HepG2 (cell line): Measurements from ENCODE around the gene GLB1L. TPM values are rescaled to one million over a fixed set of nuclear protein-coding genes. Genes with fewer than 3 reads are reported as not detected.

ENCODE experiments used
- GATAD2A ChIP-seq: IDR thresholded peaks from 2 replicates; pipeline ENCODE4 v1.6.1; 2016
- HOXA5 ChIP-seq: sonication (generic); formaldehyde crosslinking; IDR thresholded peaks from 2 replicates; pipeline ENCODE4 v1.4.0; 2020; ENCODE audit warnings: missing genetic modification reagents
- MAFG ChIP-seq: sonication (generic); formaldehyde crosslinking; IDR thresholded peaks from 2 replicates; pipeline ENCODE4 v1.5.1; 2020; ENCODE audit warnings: mild to moderate bottlenecking, missing genetic modification reagents
- MIER2 ChIP-seq: IDR thresholded peaks from 2 replicates; pipeline ENCODE4 v1.6.1; 2016; ENCODE audit warnings: missing biosample characterization, missing genetic modification reagents
- SKIL ChIP-seq: sonication (generic); formaldehyde crosslinking; IDR thresholded peaks from 2 replicates; pipeline ENCODE4 v1.8.0; 2022; ENCODE audit warnings: missing genetic modification reagents, mild to moderate bottlenecking, moderate library complexity, borderline replicate concordance
- SRY ChIP-seq: sonication (generic); formaldehyde crosslinking; IDR thresholded peaks from 2 replicates; pipeline ENCODE4 v1.8.0; 2022; ENCODE audit warnings: mild to moderate bottlenecking, missing genetic modification reagents
- TARDBP ChIP-seq: sonication (generic); formaldehyde crosslinking; IDR thresholded peaks from 2 replicates; pipeline ENCODE4 v1.8.0; 2022; ENCODE audit warnings: mild to moderate bottlenecking, missing genetic modification reagents
- TBL1XR1 ChIP-seq: fragments of 150-350 bp; IDR thresholded peaks from 2 replicates; pipeline ENCODE4 v1.6.1; 2014; ENCODE audit warnings: borderline replicate concordance, low read length; ENCODE audit not compliant: partially characterized antibody
- TCF7L2 ChIP-seq: IDR thresholded peaks from 2 replicates; pipeline ENCODE4 v1.6.1; 2011; ENCODE audit warnings: mild to moderate bottlenecking, low read depth, low read length, moderate library complexity
- TGIF2 ChIP-seq: IDR thresholded peaks from 2 replicates; pipeline ENCODE4 v1.6.1; 2016; ENCODE audit warnings: control low read depth, missing compliant biosample characterization
- ZFP37 ChIP-seq: sonication (generic); formaldehyde crosslinking; IDR thresholded peaks from 2 replicates; pipeline ENCODE4 v1.4.0; 2020; ENCODE audit warnings: missing genetic modification reagents, borderline replicate concordance
- ZFP91 ChIP-seq: sonication (generic); formaldehyde crosslinking; IDR thresholded peaks from 2 replicates; pipeline ENCODE4 v1.9.0; 2022; ENCODE audit warnings: missing genetic modification reagents, mild to moderate bottlenecking, borderline replicate concordance
- ZNF143 ChIP-seq: sonication (generic); formaldehyde crosslinking; IDR thresholded peaks from 2 replicates; pipeline ENCODE4 v1.4.0; 2020; ENCODE audit warnings: missing genetic modification reagents
- ZNF232 ChIP-seq: sonication (generic); formaldehyde crosslinking; IDR thresholded peaks from 2 replicates; pipeline ENCODE4 v1.4.0; 2020; ENCODE audit warnings: missing genetic modification reagents, borderline replicate concordance
- ZNF460 ChIP-seq: sonication (generic); formaldehyde crosslinking; IDR thresholded peaks from 2 replicates; pipeline ENCODE4 v1.5.1; 2020; ENCODE audit warnings: missing genetic modification reagents, mild to moderate bottlenecking, borderline replicate concordance
- ZNF513 ChIP-seq: sonication (generic); formaldehyde crosslinking; conservative IDR thresholded peaks from 2 replicates; pipeline ENCODE4 v1.5.0; 2020; ENCODE audit warnings: missing genetic modification reagents
- ZNF768 ChIP-seq: sonication (generic); formaldehyde crosslinking; IDR thresholded peaks from 2 replicates; pipeline ENCODE4 v1.4.0; 2020; ENCODE audit warnings: missing genetic modification reagents
- ZNF878 ChIP-seq: sonication (generic); formaldehyde crosslinking; IDR thresholded peaks from 2 replicates; pipeline ENCODE4 v1.8.1; 2023; ENCODE audit warnings: mild to moderate bottlenecking, missing genetic modification reagents, moderate library complexity
- polyA plus RNA-seq, 8 experiments: library from polyadenylated mRNA; depleted of rRNA in 3 of 8; stranded (reverse) in 7 of 8; unstranded in 1 of 8; fragments of >200 nt; fragmentation: Illumina TruSeq in 4 of 8; extraction: Trizol in 4 of 8; gene quantifications; 2 replicates each; pipeline versions ENCODE4 v1.2.1 to v1.2.3, GENCODE V29; 2011 to 2016; ENCODE audit warnings: low read depth in 4 of 8, missing spikeins in 1 of 8, mixed read lengths in 1 of 8; ENCODE audit not compliant: insufficient read depth in 1 of 8
- total RNA-seq, 5 experiments: library from RNA; depleted of rRNA; stranded (reverse); fragments of >200 nt; fragmentation: Illumina TruSeq; extraction: Trizol; gene quantifications; 2 replicates each; pipeline ENCODE4 v1.2.3, GENCODE V29; 2016; ENCODE audit warnings: low read depth in 1 of 5
- TF ChIP-seq, protein P1 (sequence below): sonication (generic); formaldehyde crosslinking; IDR thresholded peaks from 2 replicates; pipeline ENCODE4 v1.8.1; 2023; ENCODE audit warnings: missing genetic modification reagents, mild to moderate bottlenecking, borderline replicate concordance
- TF ChIP-seq, protein P2 (sequence below): sonication (generic); formaldehyde crosslinking; IDR thresholded peaks from 2 replicates; pipeline ENCODE4 v1.4.0; 2020; ENCODE audit warnings: low read depth, missing genetic modification reagents

The GLB1L gene
- total and polyA plus RNA-seq, 2 of the 13 experiments (the other 11 are each of a cell fraction or from before 2014, with no cell fraction given): 6.8 to 7.3 TPM

DNA sequence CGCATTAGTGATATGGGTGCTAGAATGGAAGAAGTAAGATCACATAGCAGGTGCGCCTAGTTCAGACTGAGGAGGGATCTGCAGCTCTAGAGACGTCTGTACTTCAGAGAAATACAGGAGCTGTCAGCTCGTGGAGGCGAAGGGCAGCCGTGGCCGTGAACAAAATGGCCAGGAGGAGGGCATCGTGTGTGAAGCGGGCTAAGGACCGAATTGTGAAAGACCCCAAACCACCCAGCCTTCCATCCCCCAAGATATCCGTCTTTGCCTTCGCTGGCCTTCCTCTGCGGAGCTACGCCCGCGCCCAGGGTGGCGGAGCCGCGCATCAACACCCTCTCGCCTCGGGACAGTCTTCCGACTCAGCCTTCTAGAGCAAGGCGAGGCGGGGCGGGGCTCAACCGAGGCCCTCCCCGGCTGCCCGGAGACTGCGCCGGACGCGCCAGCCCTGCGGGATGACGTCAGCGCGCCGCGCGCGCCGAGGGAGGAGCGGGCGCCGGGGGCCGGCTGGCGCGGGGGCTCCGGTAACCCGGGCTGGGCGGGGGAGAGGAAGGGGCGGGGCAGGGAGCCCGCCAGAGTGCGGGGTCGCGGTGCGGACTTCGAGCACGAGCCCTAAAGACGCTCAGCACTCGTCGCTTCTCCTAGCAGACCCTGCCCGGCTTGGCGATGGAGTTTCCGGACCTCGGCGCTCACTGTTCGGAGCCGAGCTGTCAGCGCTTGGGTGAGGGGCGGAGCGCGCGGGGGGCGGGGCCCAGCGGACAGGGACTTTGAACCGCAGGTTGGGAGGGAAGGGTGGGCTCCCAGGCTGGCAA is 38.7 kb downstream of the GLB1L start, which contains the start of gene ZFAND2B (continued):
- TF ChIP-seq ZNF513 (CRISPR knock-in tag): no peak
- no peak; the same call in 1 of the 2 replicates for TF ChIP-seq TGIF2
- TF ChIP-seq MIER2 (CRISPR knock-in tag): peak; percentile 60
- peak; percentile 69; the same call in 1 of the 2 replicates for TF ChIP-seq ZFP37 (CRISPR knock-in tag)
- TF ChIP-seq SRY (CRISPR knock-in tag): 0 out of 2 replicates have a peak, but pooled peaks have one; percentile 10
- no peak for TF ChIP-seq MAFG (CRISPR knock-in tag)
- peak; percentile 82 for TF ChIP-seq TARDBP (CRISPR knock-in tag)
- TF ChIP-seq HOXA5 (CRISPR knock-in tag): no peak; the same call in 1 of the 2 replicates
- TF ChIP-seq ZFP91 (CRISPR knock-in tag): peak; percentile 91
- no peak for TF ChIP-seq ZNF878 (CRISPR knock-in tag)
- no peak for TF ChIP-seq TBL1XR1
- no peak for TF ChIP-seq ZNF143
- TF ChIP-seq, protein P1, sequence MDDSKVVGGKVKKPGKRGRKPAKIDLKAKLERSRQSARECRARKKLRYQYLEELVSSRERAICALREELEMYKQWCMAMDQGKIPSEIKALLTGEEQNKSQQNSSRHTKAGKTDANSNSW (CRISPR knock-in tag): no peak
- no peak for TF ChIP-seq GATAD2A (CRISPR knock-in tag)
- TF ChIP-seq, protein P2, sequence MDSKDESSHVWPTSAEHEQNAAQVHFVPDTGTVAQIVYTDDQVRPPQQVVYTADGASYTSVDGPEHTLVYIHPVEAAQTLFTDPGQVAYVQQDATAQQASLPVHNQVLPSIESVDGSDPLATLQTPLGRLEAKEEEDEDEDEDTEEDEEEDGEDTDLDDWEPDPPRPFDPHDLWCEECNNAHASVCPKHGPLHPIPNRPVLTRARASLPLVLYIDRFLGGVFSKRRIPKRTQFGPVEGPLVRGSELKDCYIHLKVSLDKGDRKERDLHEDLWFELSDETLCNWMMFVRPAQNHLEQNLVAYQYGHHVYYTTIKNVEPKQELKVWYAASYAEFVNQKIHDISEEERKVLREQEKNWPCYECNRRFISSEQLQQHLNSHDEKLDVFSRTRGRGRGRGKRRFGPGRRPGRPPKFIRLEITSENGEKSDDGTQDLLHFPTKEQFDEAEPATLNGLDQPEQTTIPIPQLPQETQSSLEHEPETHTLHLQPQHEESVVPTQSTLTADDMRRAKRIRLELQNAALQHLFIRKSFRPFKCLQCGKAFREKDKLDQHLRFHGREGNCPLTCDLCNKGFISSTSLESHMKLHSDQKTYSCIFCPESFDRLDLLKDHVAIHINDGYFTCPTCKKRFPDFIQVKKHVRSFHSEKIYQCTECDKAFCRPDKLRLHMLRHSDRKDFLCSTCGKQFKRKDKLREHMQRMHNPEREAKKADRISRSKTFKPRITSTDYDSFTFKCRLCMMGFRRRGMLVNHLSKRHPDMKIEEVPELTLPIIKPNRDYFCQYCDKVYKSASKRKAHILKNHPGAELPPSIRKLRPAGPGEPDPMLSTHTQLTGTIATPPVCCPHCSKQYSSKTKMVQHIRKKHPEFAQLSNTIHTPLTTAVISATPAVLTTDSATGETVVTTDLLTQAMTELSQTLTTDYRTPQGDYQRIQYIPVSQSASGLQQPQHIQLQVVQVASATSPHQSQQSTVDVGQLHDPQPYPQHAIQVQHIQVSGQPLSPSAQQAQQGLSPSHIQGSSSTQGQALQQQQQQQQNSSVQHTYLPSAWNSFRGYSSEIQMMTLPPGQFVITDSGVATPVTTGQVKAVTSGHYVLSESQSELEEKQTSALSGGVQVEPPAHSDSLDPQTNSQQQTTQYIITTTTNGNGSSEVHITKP (CRISPR knock-in tag): peak; percentile 71; the same call in 1 of the 2 replicates
- TF ChIP-seq ZNF232 (CRISPR knock-in tag): no peak; the same call in 1 of the 2 replicates
- peak; percentile 77 for TF ChIP-seq SKIL (CRISPR knock-in tag)
- no peak for TF ChIP-seq TCF7L2
- TF ChIP-seq ZNF768: peak; percentile 72
- no peak; the same call in 1 of the 2 replicates for TF ChIP-seq ZNF460 (CRISPR knock-in tag)
